ENCODE data around the gene EPHB1.

The EPHB1 gene

DNA sequence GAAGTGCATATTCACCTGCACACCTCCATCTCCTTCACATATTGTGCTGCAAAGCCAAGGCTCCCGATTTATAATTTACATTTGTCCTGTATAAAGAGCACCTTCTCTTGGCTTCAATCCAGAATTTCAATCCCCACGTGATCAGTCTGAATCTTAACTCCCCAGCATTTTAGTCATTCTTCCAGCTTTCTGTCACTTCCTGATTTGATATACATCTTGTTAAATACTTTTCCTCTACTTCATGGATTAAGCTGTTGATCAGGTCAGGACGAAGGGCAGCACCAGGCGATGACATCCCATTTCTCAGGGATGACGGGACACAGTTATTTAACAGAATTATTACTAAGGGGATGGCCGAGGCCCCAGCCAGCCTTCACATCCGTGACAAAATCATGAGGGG, 212.5 kb downstream of the EPHB1 start:
- Histone ChIP-seq H3K9me3 (ENCODE audit: insufficient read depth, low read length) (peaks cover 11% of the 10 kb centered on the region), H3K9ac (ENCODE audit: insufficient read length, low read depth) (no peak overlapping the region), H3K27me3 (ENCODE audit: insufficient read depth, insufficient read length) (no peaks in the 10 kb centered on the region), H3K36me3 (ENCODE audit: insufficient read depth, insufficient read length, low read length) (no peaks in the 10 kb centered on the region), H3K4me1 (ENCODE audit: insufficient read depth, insufficient read length) (no peaks in the 10 kb centered on the region), H3K4me3 (ENCODE audit: insufficient read length, low read depth) (no peak overlapping the region)
- no peak for DNase-seq (ENCODE audit: low read depth, low spot score)
- no peak for TF ChIP-seq SUZ12 (IDR thresholded peaks at IDR 0.05; ENCODE audit: extremely low read depth, insufficient read depth, insufficient read length)
- TF ChIP-seq YY1 (IDR thresholded peaks at IDR 0.05; ENCODE audit: insufficient read depth, insufficient read length): no peak
- TF ChIP-seq ZNF274 (IDR thresholded peaks at IDR 0.05; ENCODE audit: low read depth, low read length): no peak

DNA sequence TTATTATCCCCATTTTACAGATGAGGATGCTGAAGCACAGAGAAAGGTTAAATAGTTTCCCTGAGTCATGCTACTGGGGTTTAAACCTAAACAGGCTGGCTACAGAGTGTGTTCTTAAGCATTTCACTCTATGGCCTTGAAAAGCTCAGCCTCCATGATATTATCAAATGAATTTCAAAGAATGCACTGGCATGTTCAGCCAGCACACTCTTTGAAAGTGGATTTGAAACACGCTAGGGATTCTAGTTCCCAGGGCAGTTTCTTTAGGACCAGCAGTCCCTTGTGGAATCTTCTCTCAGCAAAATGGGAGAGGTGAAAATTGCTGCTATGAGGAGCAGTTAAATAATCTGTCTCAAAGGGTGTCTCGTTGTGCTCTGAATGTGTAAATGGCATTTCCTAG, 213.3 kb downstream of the EPHB1 start:
- no peaks in the 10 kb centered on the region for H3K27me3 ChIP-seq (ENCODE audit: insufficient read depth, insufficient read length)
- H3K9me3 ChIP-seq (ENCODE audit: insufficient read depth, low read length): peaks cover 11% of the 10 kb centered on the region
- H3K4me1 ChIP-seq (ENCODE audit: insufficient read depth, insufficient read length): no peaks in the 10 kb centered on the region
- TF ChIP-seq ZNF274 (IDR thresholded peaks at IDR 0.05; ENCODE audit: low read depth, low read length) (no peak), SUZ12 (IDR thresholded peaks at IDR 0.05; ENCODE audit: extremely low read depth, insufficient read depth, insufficient read length) (no peak), YY1 (IDR thresholded peaks at IDR 0.05; ENCODE audit: insufficient read depth, insufficient read length) (no peak)
- H3K36me3 ChIP-seq (ENCODE audit: insufficient read depth, insufficient read length, low read length): no peaks in the 10 kb centered on the region
- DNase-seq (ENCODE audit: low read depth, low spot score): no peak
- H3K4me3 ChIP-seq (ENCODE audit: insufficient read length, low read depth): no peak overlapping the region
- no peak overlapping the region for H3K9ac ChIP-seq (ENCODE audit: insufficient read length, low read depth)

DNA sequence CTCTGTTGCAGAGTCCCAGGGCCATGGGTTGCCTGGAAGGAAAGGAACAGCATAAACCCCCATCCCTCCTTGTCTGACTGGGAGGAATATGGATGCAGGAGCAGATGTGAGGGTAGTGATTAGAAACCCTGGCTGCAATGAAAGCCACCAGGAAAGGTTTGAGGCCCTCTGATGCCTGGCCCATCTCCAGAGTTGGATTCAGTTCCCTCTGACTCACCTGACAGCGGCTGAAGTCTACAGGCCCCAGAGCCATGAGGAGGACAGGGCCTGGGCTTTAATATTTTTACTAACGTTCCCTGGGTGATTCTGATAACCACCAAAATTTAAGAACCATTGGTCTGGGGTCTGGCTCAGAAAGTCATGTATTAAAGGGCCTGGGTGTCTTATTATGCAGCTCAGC, 214.0 kb downstream of the EPHB1 start:
- H3K27me3 ChIP-seq (ENCODE audit: insufficient read depth, insufficient read length): no peaks in the 10 kb centered on the region
- TF ChIP-seq YY1 (IDR thresholded peaks at IDR 0.05; ENCODE audit: insufficient read depth, insufficient read length): no peak
- no peak for TF ChIP-seq SUZ12 (IDR thresholded peaks at IDR 0.05; ENCODE audit: extremely low read depth, insufficient read depth, insufficient read length)
- no peak for TF ChIP-seq ZNF274 (IDR thresholded peaks at IDR 0.05; ENCODE audit: low read depth, low read length)
- peaks cover 11% of the 10 kb centered on the region for H3K9me3 ChIP-seq (ENCODE audit: insufficient read depth, low read length)
- no peak overlapping the region for H3K4me3 ChIP-seq (ENCODE audit: insufficient read length, low read depth)
- H3K4me1 ChIP-seq (ENCODE audit: insufficient read depth, insufficient read length): no peaks in the 10 kb centered on the region
- DNase-seq (ENCODE audit: low read depth, low spot score): no peak
- no peaks in the 10 kb centered on the region for H3K36me3 ChIP-seq (ENCODE audit: insufficient read depth, insufficient read length, low read length)
- H3K9ac ChIP-seq (ENCODE audit: insufficient read length, low read depth): no peak overlapping the region

DNA sequence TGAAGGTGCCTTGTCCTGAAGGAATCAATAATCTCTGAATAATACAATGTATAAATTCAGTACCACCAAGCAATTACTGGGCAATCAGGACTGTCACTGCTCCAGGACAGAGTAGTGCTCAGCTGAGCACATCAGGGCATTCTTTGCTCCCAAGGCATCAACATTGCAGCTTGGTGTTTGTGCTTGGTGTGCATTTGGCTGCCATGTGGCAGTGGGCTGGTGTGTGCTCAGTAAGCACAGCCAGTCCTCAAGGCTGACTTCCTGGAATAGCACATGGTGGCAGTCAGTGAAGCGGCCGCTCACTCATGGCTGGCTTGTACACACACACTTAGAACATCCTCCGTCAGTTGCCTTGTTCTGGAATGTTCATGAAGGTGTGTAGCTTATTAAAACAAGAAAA, 217.0 kb downstream of the EPHB1 start:
- Histone ChIP-seq H3K4me1 (ENCODE audit: insufficient read depth, insufficient read length) (no peaks in the 10 kb centered on the region), H3K9ac (ENCODE audit: insufficient read length, low read depth) (no peak overlapping the region), H3K4me3 (ENCODE audit: insufficient read length, low read depth) (no peak overlapping the region), H3K36me3 (ENCODE audit: insufficient read depth, insufficient read length, low read length) (no peaks in the 10 kb centered on the region), H3K27me3 (ENCODE audit: insufficient read depth, insufficient read length) (no peaks in the 10 kb centered on the region), H3K9me3 (ENCODE audit: insufficient read depth, low read length) (no peaks in the 10 kb centered on the region)
- TF ChIP-seq YY1 (IDR thresholded peaks at IDR 0.05; ENCODE audit: insufficient read depth, insufficient read length) (no peak), ZNF274 (IDR thresholded peaks at IDR 0.05; ENCODE audit: low read depth, low read length) (no peak), SUZ12 (IDR thresholded peaks at IDR 0.05; ENCODE audit: extremely low read depth, insufficient read depth, insufficient read length) (no peak)
- no peak for DNase-seq (ENCODE audit: low read depth, low spot score)

DNA sequence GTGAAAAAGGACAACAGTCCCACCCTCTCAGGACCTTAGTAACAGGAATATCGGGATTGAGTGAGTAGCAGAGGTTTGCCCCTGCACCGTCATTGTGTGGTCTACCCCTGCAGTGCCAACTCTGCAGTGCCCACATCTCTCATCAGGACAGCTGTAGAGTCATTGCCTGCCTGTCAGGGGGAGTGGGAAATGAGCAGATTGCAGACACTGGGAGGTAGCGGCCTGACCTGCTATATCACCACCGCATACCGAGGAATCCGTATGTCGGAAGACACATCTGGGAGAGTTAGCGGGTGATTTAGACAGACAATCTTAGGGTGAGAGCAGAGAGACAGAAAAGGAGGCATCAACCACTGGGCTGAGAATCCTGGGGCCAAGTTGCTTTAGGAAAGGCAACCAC, 218.1 kb downstream of the EPHB1 start:
- Histone ChIP-seq H3K36me3 (ENCODE audit: insufficient read depth, insufficient read length, low read length) (no peaks in the 10 kb centered on the region), H3K4me3 (ENCODE audit: insufficient read length, low read depth) (no peak overlapping the region), H3K9me3 (ENCODE audit: insufficient read depth, low read length) (no peaks in the 10 kb centered on the region), H3K27me3 (ENCODE audit: insufficient read depth, insufficient read length) (no peaks in the 10 kb centered on the region), H3K9ac (ENCODE audit: insufficient read length, low read depth) (no peak overlapping the region), H3K4me1 (ENCODE audit: insufficient read depth, insufficient read length) (peaks cover 3% of the 10 kb centered on the region)
- TF ChIP-seq ZNF274 (IDR thresholded peaks at IDR 0.05; ENCODE audit: low read depth, low read length): no peak
- no peak for TF ChIP-seq YY1 (IDR thresholded peaks at IDR 0.05; ENCODE audit: insufficient read depth, insufficient read length)
- TF ChIP-seq SUZ12 (IDR thresholded peaks at IDR 0.05; ENCODE audit: extremely low read depth, insufficient read depth, insufficient read length): no peak
- DNase-seq (ENCODE audit: low read depth, low spot score): no peak

DNA sequence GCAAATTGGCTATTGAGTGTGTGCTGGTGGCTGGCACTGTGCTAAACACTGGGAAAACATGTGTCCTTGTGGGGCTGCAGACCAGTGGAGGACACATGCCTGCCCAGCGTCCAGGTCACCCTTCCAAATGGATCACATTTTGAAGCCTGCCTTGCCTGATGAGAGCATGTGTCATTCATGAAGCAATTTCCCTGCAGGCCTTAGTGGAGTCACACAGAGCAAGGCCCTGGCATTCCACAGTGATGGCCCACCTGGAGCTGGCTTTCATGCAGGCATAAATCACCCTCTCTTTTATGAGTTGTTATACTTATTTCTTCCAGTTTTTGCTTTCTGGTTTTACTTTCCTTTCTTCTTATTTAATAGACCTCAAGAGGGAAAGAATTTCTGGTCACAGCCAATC, 219.5 kb downstream of the EPHB1 start:
- no peak overlapping the region for H3K9ac ChIP-seq (ENCODE audit: insufficient read length, low read depth)
- H3K9me3 ChIP-seq (ENCODE audit: insufficient read depth, low read length): no peaks in the 10 kb centered on the region
- no peak for DNase-seq (ENCODE audit: low read depth, low spot score)
- H3K4me1 ChIP-seq (ENCODE audit: insufficient read depth, insufficient read length): peaks cover 6% of the 10 kb centered on the region
- no peak overlapping the region for H3K4me3 ChIP-seq (ENCODE audit: insufficient read length, low read depth)
- TF ChIP-seq YY1 (IDR thresholded peaks at IDR 0.05; ENCODE audit: insufficient read depth, insufficient read length): no peak
- no peak for TF ChIP-seq ZNF274 (IDR thresholded peaks at IDR 0.05; ENCODE audit: low read depth, low read length)
- no peak for TF ChIP-seq SUZ12 (IDR thresholded peaks at IDR 0.05; ENCODE audit: extremely low read depth, insufficient read depth, insufficient read length)
- H3K36me3 ChIP-seq (ENCODE audit: insufficient read depth, insufficient read length, low read length): no peaks in the 10 kb centered on the region
- no peaks in the 10 kb centered on the region for H3K27me3 ChIP-seq (ENCODE audit: insufficient read depth, insufficient read length)

DNA sequence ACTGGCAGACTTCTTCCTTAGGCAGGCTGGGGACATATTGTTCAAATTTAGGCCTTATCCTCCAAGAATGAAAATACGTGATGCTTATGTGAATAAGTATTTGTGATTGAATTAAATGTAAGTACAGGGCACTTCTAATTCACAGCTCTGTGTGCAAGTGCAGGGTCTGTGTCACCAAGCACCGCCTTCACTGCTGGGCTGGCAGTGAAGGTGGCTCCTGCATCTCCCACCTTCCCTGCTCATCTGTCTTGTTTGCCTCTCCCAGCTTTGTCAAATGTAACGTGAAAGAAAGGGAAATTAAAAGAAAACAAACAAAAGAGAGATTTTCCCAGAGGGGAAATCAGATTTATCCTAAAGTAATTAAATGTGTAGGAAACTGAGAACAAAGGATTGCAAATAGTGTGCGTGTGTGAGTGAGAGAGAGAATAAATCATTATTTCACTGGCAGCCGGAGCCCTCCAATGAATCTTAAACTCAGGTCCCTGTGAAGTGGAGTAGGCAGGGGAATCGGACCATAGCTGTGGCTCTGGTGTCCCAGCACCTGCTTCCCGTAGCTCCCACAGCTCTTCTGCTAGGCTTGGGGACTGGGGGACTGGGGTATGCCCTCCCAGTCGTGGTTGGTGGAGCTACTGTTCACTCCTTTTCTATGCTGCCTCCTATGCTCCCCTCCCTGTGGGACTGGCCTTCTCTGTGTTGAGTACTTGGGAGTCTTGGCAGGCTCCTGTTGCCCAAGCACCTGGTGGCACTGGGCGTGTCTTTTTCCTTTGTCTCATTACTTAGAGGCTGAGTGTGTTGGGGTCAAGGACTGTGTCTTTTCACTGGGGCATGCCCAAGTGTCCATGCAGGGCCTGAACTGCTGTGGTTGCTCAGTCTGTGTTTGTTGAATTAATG, 222.2 kb downstream of the EPHB1 start:
- Histone ChIP-seq H3K36me3 (ENCODE audit: insufficient read depth, insufficient read length, low read length) (no peaks in the 10 kb centered on the region), H3K9me3 (ENCODE audit: insufficient read depth, low read length) (no peaks in the 10 kb centered on the region), H3K4me3 (ENCODE audit: insufficient read length, low read depth) (no peak overlapping the region), H3K9ac (ENCODE audit: insufficient read length, low read depth) (no peak overlapping the region), H3K4me1 (ENCODE audit: insufficient read depth, insufficient read length) (peaks cover 6% of the 10 kb centered on the region), H3K27me3 (ENCODE audit: insufficient read depth, insufficient read length) (no peaks in the 10 kb centered on the region)
- TF ChIP-seq SUZ12 (IDR thresholded peaks at IDR 0.05; ENCODE audit: extremely low read depth, insufficient read depth, insufficient read length) (no peak), ZNF274 (IDR thresholded peaks at IDR 0.05; ENCODE audit: low read depth, low read length) (no peak), YY1 (IDR thresholded peaks at IDR 0.05; ENCODE audit: insufficient read depth, insufficient read length) (no peak)
- DNase-seq (ENCODE audit: low read depth, low spot score): no peak

Measured in NT2/D1 (cell line).